HG02870 (cell line): Measurements from ENCODE around the gene POU2AF3.
"Not testable (repeated sequence)": the region's sequence is repeated elsewhere in the genome, so short reads cannot be mapped to it uniquely, and the experiment has no call there.

Source experiments
- ATAC-seq: cut with Tn5 transposase; IDR thresholded peaks from one replicate; pipeline ENCODE4 v1.9.1; 2021; ENCODE audit warnings: mild to moderate bottlenecking, moderate library complexity; ENCODE audit not compliant: unreplicated experiment

Gene POU2AF3

GRCh38 chr11:111298413-111299100 lies at the start of gene POU2AF3:
Gene POU2AF3 (plus strand): TSS chr11:111298546. CDS start chr11:111298582, 36 bp downstream.
- ATAC-seq: peak; percentile 24

DNA sequence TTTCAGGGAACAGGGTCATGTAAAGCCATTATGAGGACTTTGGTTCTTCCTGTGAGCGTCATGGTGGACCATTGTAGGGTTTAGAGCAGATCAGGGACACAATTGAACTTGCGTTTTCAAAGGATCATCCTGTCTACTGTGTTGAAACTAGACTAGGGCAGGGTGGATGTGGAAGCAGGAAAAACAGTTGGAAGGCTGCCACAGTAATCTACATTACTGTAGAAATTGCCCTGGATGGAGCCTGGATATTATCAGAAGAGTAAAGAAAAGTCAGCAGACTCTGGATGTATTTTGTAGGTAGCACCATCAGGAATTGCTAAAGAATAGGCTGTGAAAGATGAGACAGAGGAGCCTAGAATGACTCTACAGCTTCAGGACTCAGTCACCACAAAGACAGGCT lies 47.4 kb upstream of the POU2AF3 start:
- ATAC-seq: no peak

GRCh38 chr11:111253131-111253530 lies 45.2 kb upstream of the POU2AF3 start:
- ATAC-seq: no peak

DNA sequence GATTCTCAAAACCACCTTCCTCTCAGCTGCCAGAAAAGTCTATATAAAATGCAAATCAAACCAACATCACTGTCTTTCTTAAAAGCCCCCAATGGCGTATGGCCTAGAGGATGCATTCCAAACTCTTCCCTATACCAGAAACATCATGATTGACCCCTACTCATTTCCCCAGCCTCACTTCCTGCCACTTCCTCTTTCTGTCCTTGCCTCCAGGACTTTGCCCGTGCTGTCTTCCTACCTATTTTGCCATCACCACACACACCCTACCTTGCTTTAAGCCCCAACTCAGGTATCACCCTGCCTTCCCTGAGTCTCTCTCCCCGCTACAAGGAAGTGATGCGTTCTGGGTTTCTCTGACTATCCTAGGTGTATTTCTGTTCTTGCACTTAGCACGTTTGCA lies 44.7 kb upstream of the POU2AF3 start:
- ATAC-seq: no peak

GRCh38 chr11:111258046-111258445 lies 40.3 kb upstream of the POU2AF3 start:
- no peak for ATAC-seq

- no peak for ATAC-seq
Measured at GRCh38 chr11:111259896-111260295, 38.5 kb upstream of the POU2AF3 start.

- no peak for ATAC-seq
Measured at GRCh38 chr11:111260811-111261210, 37.5 kb upstream of the POU2AF3 start.

GRCh38 chr11:111264646-111265045 lies 33.7 kb upstream of the POU2AF3 start:
- ATAC-seq: no peak

DNA sequence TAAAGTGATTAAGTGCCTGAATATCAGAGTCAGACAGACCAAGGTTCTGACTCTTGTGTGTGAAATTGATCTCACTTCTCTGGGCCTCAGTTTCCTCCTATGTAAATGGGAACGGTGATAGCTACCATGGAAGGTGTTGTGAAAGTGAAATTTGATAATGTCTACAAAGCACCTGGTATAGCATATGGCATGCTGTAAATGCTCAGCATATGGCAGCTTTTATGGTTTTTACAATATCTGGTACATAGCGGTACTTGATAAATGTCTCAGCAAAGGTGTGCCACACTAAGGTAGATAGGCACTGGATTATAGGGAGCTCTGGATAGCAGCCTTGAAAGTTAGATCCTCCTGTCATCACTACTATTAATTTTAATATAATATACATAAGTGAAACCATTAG lies 32.9 kb upstream of the POU2AF3 start:
- no peak for ATAC-seq

DNA sequence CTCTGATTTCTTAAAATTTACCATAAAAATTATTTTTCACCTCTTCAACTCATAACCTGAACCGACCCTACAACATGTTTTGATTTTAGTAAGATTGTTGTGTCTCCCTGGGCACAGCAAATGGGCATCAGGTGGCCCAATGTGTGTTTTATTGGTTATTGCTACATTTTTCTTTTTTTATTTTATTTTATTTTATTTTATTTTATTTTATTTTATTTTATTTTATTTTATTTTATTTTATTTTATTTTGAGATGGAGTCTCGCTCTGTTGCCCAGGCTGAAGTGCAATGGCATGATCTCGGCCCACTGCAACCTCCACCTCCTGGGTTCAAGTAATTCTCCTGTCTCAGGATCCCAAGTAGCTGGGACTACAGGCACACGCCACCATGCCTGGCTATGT lies 30.0 kb upstream of the POU2AF3 start:
- ATAC-seq: not testable (repeated sequence)

DNA sequence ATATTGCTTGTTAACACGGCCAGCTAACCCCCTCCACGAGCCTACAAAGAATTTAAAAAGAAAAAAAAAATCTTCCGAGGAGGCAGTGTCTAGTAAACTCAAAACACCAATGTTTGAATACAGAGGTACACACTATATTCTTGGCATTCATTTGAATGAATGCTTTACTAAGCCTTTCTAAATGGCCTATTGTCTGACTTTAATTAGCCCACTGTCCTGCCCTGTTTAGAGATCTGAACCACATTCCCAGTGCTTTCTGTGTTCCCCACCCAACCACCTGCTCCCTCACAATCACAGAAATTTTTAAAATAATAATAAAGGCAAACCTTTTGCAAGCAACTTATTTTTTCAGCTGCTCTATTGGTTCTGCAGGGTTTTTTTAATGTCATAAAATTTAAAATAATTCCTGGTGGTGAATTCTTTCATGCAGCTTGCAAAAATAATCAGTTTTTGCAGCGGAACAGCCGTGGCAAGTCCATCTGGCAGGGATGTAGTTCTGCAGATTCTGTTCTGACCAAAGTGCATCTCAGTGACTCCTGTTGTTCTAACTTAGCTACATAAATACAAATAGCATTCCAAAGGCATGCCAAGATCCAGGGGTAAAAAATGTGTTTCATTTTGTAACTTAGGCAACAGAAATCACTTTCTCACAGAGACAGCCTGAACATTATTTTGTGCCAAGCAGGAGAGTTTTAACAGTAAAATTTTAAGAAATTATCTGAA lies 29.0 kb upstream of the POU2AF3 start:
- no peak for ATAC-seq

- ATAC-seq: no peak
Measured at GRCh38 chr11:111272420-111272819, 25.9 kb upstream of the POU2AF3 start.

DNA sequence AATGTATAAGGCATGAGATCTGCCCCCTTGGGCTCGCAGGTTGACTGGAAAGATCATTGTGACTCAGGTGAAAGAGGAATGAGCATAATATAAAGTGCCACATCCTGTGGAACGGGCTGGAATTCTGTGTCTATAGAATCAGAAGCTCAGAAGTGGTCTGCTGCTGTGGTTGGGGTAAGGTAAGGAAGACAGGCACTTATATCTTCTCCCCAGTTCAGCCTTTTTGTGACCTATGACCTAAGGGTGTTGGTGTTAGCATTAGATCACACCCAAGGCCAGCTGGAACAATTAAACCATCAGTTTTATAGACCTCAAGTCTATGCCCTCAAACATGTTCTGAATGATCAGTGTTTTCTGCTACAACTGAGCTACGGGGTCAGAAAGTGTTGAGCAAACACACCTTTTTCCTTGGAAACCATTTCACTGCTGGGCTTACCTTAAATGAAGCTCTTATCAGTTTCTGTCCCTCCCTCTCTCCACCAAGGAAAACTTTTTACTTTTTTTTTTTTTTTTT lies 15.7 kb upstream of the POU2AF3 start:
- no peak for ATAC-seq

DNA sequence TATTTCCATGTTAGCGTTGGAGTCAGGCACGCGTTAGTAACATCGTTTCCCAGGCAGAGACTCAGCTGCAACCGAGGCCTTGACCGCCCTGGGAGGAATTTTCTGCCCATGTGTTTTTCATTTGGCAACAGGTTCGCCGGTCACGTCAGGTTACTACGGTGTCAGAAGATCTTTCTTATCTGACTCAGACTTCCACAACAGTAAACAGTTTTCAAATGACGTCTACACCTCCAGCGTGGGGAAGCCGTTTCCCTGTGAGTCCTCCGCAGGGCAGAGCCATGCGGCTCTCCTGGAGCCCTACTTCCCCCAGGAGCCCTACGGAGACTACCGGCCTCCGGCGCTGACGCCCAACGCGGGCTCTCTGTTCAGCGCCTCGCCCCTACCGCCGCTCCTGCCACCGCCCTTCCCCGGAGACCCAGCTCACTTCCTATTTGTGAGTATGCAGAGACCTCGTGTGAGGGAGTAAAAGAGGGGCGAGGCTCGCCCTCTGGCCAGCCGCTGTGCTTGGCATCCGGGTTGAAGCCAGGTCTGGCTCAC lies 14.3 kb upstream of the POU2AF3 start:
- ATAC-seq: no peak

DNA sequence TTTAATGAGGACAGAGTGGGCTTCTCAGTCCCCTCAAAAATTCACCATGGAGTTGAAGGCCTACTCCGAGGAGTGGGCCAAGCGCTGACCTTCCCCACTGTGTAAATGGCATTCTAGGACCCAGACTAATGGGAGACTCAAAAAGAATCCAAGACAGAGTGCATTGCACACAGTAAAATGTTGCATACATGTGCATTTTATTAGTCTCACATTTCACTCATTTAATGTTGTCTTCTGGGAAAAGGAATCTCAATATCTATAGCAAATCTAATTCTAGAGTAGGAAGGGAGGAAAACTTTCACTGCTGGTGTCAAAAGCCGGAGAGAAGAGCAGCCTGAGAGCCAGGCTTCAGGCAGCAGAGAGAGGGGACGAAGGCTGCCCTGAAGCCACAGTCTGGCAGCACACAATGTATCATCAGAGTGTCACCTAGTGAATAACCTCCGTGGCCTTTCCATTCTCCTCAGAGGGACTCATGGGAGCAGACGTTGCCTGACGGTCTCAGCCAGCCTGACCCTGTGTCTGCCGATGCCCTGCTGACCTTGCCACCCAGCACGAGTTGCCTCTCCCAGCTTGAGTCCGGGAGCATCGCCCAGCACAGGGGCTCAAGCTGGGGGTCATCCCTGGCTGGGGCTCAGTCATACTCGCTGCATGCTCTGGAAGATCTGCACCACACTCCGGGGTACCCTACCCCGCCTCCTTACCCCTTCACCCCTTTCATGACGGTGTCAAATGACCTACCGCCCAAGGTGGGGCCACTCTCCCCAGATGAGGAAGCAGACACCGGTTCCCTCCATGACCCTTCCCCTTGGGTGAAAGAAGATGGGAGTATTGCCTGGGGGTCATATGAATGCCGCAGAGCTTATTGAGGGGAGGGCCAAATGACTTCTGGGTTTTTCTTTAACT lies 12.9 kb upstream of the POU2AF3 start:
- ATAC-seq: no peak

DNA sequence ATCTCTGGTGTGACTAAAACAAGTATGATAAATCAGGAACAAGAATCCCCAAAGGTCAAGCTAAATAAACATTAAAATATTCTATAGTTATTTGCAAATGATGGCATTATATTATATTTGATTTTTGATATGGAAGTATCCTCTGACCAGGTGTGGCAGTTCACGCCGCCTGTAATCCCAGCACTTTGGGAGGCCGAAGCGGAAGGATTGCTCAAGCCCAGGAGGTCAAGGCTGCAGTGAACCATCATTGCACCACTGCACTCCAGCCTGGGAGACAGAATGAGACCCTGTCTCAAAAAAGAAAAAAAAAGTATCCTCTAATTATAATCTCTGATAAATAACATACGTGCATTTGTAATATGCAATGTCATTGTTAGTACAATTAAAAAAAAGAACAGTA lies 6.6 kb upstream of the POU2AF3 start:
- no peak for ATAC-seq

GRCh38 chr11:111292408-111292807 lies 5.9 kb upstream of the POU2AF3 start:
- ATAC-seq: not testable (repeated sequence)

GRCh38 chr11:111296196-111296595 lies 2.1 kb upstream of the POU2AF3 start:
- ATAC-seq: no peak

- ATAC-seq: no peak
Measured at GRCh38 chr11:111297696-111298095, 650 bp upstream of the POU2AF3 start.

DNA sequence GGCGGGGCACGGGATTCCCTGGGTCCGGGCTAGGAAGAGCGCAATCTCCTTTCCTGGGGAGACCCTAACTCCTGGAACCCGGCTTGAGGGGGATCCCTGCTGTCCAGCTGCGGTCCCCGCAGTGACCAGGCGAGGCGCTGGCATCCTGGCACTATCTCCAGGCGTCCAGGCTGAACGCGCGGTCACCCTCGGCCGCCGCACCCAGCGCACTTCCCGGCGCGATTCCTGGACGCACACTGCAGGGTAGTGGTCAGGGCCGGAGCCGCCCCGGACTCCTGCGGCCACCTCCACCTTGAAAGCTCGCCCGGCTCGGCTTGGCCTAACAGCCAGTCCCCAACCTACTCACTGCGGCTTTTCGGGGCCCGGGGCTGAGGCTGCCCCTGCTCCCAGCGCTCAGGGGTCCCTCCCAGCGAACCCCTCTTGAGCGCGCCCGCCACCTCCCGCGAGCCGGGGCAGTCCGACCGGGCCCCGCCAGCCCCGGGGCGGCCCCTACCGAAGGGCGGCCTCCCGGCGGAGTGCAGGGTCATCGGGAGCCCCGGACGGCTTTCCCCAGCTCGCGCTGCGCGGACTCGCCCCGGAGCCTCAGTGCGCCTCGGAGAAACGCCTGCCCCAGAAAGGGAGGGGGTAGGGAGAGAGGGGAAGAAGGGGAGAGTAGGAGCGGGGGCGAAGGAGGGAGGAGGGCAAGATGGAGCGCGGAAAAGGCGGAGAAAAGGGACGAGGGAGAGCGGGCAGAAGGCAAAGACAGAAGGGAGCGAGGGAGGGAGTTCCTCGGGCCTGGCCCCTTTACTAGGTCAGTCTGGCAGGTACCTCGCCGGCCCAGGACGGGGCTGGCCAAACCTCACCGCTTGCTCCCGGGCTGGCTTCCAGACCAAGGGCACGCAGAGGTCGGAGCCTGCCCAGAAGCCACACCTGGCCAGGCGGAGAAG lies 1.0 kb downstream of the POU2AF3 start:
- peak; percentile 38 for ATAC-seq
